DMS153 treated with DMSO at 0.1 percent for 48 hours (cell line): ENCODE data around the gene GOT1.

Experiments used
- DNase-seq: peaks from one replicate; lab custom pipeline; 2025; ENCODE audit not compliant: unreplicated experiment; lab: John Stamatoyannopoulos, UW

The GOT1 gene

DNA sequence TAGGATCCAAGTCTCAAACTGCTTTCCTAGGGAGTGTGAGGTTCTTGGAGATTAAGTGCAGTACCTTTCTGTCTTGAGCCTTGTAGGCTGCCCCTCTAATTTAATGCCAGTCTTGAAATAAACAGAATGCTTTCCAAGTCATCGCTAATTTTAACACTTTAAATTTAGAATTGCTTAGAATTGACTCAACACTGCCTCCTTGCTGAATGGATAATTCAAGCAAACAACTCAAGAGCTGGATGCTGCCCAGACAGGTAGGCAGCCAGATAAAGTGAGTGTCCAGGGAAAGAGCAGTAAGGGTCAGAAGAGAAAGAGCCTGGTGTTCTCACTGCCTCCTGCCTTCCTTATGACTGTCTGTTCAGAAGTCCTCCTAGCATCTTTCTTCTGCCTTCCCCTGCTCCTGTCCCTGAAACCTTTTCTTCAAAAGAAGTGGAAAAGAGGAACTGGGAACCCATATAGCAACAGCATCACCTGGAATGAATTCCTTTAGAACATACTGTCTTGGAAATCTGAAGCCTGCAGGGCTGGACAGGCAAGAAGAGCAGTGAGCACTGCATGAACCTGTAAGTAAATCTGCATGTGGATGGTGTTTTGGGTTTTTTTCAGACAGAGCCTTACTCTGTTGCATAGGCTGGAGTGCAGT, 3.1 kb upstream of the GOT1 start:
- DNase-seq, result no peak

DNA sequence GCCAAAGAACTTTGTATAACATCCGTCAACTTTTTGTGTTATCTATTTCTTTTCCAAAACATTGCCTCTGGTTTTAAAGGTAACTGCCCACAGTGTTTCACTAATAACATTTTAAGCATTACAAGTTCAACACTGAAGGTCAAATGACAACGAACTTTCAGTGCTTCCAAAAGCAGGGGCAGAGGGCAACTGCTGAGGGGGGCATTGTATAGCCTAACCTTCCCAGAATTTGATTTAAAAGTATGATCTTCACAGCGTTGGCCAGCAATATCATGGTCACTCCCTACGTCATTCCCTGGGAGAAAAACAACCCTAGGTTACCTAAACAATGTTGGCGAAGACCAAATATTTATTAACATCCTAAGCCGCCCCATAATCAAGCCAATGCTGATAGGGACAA, 2.5 kb upstream of the GOT1 start:
- no peak for DNase-seq

GRCh38 chr10:99432047-99432446, 1.6 kb upstream of the GOT1 start:
- no peak for DNase-seq

- DNase-seq, result no peak
Observed at GRCh38 chr10:99431190-99431760, 851 bp upstream of the GOT1 start.

DNA sequence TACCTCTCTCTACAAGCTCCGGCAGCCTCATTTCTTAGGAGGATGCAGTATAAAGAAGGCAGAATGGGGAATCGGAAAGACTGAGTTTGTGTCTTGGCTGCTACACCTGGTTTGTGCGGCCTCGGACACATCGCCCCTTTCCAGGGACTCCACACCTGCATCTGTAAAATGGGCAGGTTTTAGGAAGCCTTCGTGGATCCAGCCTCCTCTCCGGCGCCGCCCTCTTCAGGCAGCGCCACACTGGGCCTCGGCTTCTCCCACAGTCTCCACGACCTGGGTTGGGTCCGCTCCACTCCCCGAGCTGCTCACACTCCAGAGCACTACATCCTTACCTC, 341 bp downstream of the GOT1 start:
- no peak for DNase-seq

GRCh38 chr10:99429517-99430095, 818 bp downstream of the GOT1 start:
- DNase-seq, result no peak

GRCh38 chr10:99427566-99428190, 2.7 kb downstream of the GOT1 start:
- no peak for DNase-seq

GRCh38 chr10:99426689-99427088, 3.7 kb downstream of the GOT1 start:
- no peak for DNase-seq

DNA sequence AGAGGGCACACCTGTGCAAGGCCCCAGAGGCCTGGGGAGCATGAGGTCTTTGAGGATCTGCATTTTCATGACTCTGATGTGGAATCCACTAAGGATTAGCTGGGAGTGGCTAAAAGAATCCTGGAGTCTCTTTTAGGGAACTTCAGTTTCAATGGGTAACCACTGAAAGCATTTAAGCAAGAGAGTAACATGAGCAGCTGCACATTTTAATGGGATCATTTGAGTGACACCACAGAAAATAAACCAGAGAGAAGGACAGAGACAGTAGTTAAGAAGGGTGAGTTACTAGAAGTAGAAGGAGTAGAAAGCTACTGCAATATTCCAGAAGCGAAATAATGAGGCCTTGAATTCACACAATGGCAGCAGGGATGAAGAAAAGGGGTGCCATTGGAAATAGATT, 5.2 kb downstream of the GOT1 start:
- DNase-seq, result no peak

- no peak for DNase-seq
Observed at GRCh38 chr10:99424656-99425055, 5.8 kb downstream of the GOT1 start.

- no peak for DNase-seq
Observed at GRCh38 chr10:99422529-99423096, 7.8 kb downstream of the GOT1 start.

GRCh38 chr10:99421233-99421739, 9.1 kb downstream of the GOT1 start:
- DNase-seq, result no peak

GRCh38 chr10:99419688-99420087, 10.7 kb downstream of the GOT1 start:
- no peak for DNase-seq

- no peak for DNase-seq
Observed at GRCh38 chr10:99418910-99419624, 11.4 kb downstream of the GOT1 start.

- no peak for DNase-seq
Observed at GRCh38 chr10:99412099-99412498, 18.3 kb downstream of the GOT1 start.

GRCh38 chr10:99411546-99411945, 18.9 kb downstream of the GOT1 start:
- DNase-seq, result no peak

GRCh38 chr10:99410876-99411275, 19.5 kb downstream of the GOT1 start:
- no peak for DNase-seq

- DNase-seq, result no peak
Observed at GRCh38 chr10:99410146-99410545, 20.3 kb downstream of the GOT1 start.

- DNase-seq, result no peak
Observed at GRCh38 chr10:99406149-99406548, 24.3 kb downstream of the GOT1 start.

DNA sequence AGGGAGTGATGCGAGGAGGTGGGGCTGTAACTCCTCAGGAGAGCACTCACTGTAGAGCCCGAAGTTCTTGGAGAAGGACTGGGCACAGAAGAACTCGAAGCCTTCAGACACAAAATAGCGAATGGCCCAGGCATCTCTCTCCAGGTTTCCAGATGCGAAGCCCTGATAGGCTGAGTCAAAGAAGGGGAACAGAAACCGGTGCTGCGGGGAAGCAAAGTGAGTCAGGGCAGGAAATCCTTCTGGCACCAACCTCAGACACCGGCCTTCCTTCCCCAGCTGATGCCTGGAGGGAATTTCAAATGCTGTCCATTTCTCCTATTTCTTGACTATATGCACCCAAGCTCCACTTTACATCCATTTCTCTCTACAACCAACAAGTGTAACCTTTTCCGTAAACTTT, 26.8 kb downstream of the GOT1 start:
- no peak for DNase-seq

DNA sequence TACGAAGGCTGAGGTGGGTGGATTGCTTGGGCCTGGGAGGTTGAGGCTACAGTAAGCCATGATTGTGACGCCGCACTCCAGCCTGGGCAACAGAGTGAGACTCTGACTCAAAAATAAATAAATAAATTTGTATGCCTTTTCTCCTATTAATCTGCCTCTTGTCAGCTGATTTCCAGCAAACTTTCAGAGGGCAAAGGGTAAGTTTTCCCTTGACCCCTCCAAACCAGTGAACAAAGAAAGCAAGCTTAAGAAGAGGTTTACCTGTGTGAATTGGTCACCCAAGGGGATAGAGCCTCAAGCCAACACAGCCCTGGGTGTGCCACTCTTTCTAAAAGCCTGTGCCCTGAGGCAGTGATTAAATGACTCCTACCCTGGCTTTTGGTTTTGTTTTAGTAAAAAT, 30.8 kb downstream of the GOT1 start:
- no peak for DNase-seq
